Activated CD4-positive, alpha-beta T cell treated with anti-CD3 and anti-CD28 coated beads for 36 hours (primary cell): Measurements from ENCODE around the gene QRICH1. TPM values are rescaled to one million over a fixed set of nuclear protein-coding genes. Genes with fewer than 3 reads are reported as not detected.

Experiments
- ATAC-seq: fragments of 200-7000 bp; cut with Tn5 transposase; one replicate; pipeline ENCODE4 v1.10.0; 2021; ENCODE audit warnings: mild to moderate bottlenecking, moderate library complexity
- CTCF ChIA-PET: fragments of 350-600 bp; sonication (Branson Sonifier 250); formaldehyde crosslinking; loops from one replicate; lab custom pipeline; 2021; ENCODE audit warnings: antibody characterized with exemption; lab: Charles Lee
- POLR2A ChIA-PET: fragments of 350-600 bp; sonication (Branson Sonifier 250); formaldehyde crosslinking; loops from one replicate; lab custom pipeline; 2021; ENCODE audit warnings: antibody characterized with exemption, inconsistent platforms; lab: Charles Lee
- DNase-seq: peaks from one replicate; pipeline ENCODE4 v3.0.0-alpha.2; 2020
- H3K27ac Mint-ChIP-seq: one replicate; pipeline ENCODE4 v1.8.0; 2021; ENCODE audit warnings: mixed read lengths
- H3K27me3 Mint-ChIP-seq: one replicate; pipeline ENCODE4 v1.8.0; 2021; ENCODE audit warnings: mixed read lengths
- H3K36me3 Mint-ChIP-seq: one replicate; pipeline ENCODE4 v1.8.0; 2021; ENCODE audit warnings: low read depth, mixed read lengths
- H3K4me1 Mint-ChIP-seq: one replicate; pipeline ENCODE4 v1.8.0; 2021; ENCODE audit warnings: mixed read lengths
- H3K4me3 Mint-ChIP-seq: one replicate; pipeline ENCODE4 v1.8.0; 2021; ENCODE audit warnings: mild to moderate bottlenecking, moderate library complexity, mixed read lengths
- H3K9me3 Mint-ChIP-seq: one replicate; pipeline ENCODE4 v1.8.0; 2021; ENCODE audit warnings: low read depth, mixed read lengths
- intact Hi-C, 2 experiments: fragments of 100-400 bp; cut with DNase I in 1 of 2; cut with micrococcal nuclease in 1 of 2; formaldehyde crosslinking; loops; one replicate each; pipeline versions ENCODE4 v1.14.2 to v1.15.1; 2022 to 2024; cut with DNase I, micrococcal nuclease
- total RNA-seq, 2 experiments: library from RNA; stranded (reverse); gene quantifications; one replicate each; pipeline ENCODE4 v1.2.3, GENCODE V29; 2021

QRICH1 gene
- total RNA-seq, 2 experiments from 2014 or later, result 119 to 171 TPM

DNA sequence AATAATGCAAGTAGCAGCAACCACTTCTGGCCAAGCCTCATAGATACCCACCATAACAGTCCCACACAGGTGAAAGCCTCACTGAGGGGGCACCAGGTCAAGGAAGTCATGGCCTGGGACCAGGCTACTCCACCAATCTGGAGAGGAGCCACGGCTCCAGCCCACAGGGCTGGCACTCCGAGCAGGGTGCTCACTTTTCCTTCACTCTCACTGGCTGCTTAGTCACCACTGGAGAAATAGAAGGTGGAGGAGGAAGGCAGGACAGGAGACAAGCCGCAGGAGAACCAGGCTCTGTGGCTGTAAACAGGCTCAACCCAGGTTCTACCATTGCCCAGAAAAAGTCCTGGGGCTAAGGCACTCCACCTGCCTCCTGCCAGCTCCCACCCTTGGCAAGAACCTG is 25.6 kb upstream of the QRICH1 start:
- ChIA-PET POLR2A (no interaction called here), CTCF (interaction anchor here (1.1 to 3.3 kb wide), 3 partner anchors 14 to 98 kb away, joined by 3 to 26 read pairs (median 7); partner anchors contain the start of genes NDUFAF3 and QRICH1)
- H3K27ac Mint-ChIP-seq, result no peak overlapping the region
- intact Hi-C loops, result no loop called here
- no peaks in the 10 kb centered on the region for H3K27me3 Mint-ChIP-seq
- no peak for DNase-seq
- no peaks in the 10 kb centered on the region for H3K9me3 Mint-ChIP-seq
- peaks cover 27% of the 10 kb centered on the region for H3K36me3 Mint-ChIP-seq
- ATAC-seq, result no peak
- peak overlapping the region; percentile 87 for H3K4me3 Mint-ChIP-seq
- peaks cover 19% of the 10 kb centered on the region for H3K4me1 Mint-ChIP-seq

DNA sequence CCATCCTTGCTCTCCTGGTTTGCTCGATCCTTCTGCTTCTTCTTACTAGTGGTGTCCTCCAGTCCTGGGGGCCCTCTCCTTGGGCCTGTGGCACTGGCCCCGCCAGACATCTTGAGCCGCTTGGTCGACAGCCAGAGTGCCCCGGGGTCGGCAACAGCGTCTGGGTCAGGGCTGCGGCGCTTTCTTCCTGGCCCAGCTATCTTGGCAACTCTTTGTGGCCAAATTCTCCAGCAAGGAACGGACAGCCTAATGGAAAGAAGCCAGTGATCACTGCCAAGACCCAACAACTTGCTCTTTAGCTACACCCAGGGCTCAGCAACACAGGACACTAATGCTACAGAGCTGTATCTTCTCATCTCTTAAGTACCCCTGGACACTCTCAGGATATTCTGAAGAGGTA is 25.2 kb upstream of the QRICH1 start:
- intact Hi-C loops, result no loop called here
- Mint-ChIP-seq H3K4me3 (peak overlapping the region; percentile 87), H3K27me3 (no peaks in the 10 kb centered on the region), H3K36me3 (peaks cover 28% of the 10 kb centered on the region), H3K9me3 (no peaks in the 10 kb centered on the region), H3K4me1 (peaks cover 19% of the 10 kb centered on the region), H3K27ac (no peak overlapping the region)
- ATAC-seq, result no peak
- ChIA-PET CTCF (interaction anchor here (1.1 to 3.3 kb wide), 3 partner anchors 13 to 97 kb away, joined by 3 to 26 read pairs (median 7); partner anchors contain the start of genes NDUFAF3 and QRICH1), POLR2A (interaction anchor here (0.7 kb wide), 1 partner anchor 16 kb away, joined by 4 read pairs; no protein-coding TSS in a partner anchor)
- DNase-seq, result no peak

DNA sequence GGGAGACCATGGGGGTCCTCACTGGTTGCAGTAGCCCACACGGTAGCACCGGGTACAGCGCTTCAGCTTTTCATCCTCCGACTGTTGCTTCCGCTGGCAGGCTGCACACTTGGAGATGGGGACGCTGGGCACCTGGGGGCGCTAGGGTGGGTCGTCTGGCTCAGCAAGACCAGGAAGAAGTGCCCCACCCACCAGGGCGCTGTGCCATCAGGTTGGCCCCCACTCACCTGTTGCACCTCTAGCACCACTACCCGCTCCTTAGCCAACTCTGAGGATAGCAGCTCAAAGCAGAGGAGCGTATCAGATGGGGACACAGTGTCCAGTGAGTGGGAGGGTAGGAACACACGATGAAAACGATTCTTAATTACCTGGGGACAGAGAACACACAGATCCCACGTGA is 18.4 kb upstream of the QRICH1 start:
- no peaks in the 10 kb centered on the region for H3K27me3 Mint-ChIP-seq
- no peak overlapping the region for H3K4me3 Mint-ChIP-seq
- intact Hi-C loops, result no loop called here
- no peak overlapping the region for H3K27ac Mint-ChIP-seq
- CTCF ChIA-PET, result interaction anchor here (0.6 kb wide), 1 partner anchor 19 kb away, joined by 3 read pairs; the partner anchor contains the start of gene QRICH1
- H3K36me3 Mint-ChIP-seq, result peaks cover 33% of the 10 kb centered on the region
- no peaks in the 10 kb centered on the region for H3K9me3 Mint-ChIP-seq
- H3K4me1 Mint-ChIP-seq, result no peaks in the 10 kb centered on the region
- DNase-seq, result no peak
- ATAC-seq, result no peak
- POLR2A ChIA-PET, result no interaction called here

DNA sequence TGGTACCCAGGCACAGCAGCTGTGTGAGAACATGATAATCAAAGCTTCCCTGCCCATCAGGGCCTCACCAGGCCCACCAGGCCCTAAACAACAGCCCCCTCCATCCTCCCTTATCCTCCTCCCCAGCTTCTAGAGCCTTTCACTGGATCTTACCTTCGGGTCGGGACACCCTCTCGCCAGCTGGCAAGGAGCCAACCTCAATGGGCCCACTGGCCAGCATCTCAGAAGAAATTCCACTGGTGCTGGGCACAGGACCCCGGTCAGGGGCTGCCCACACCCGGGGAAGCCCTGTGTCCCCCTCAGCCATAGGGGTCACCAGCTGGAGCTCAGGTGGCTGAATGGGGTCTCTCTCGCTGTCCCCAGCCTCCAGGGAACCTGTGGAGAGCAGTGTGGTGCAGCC is 17.5 kb upstream of the QRICH1 start:
- POLR2A ChIA-PET, result interaction anchor here (0.6 kb wide), 1 partner anchor 274 kb away, joined by 3 read pairs; no protein-coding TSS in a partner anchor
- ATAC-seq (no peak), DNase-seq (no peak)
- Mint-ChIP-seq H3K4me1 (no peaks in the 10 kb centered on the region), H3K27ac (no peak overlapping the region), H3K4me3 (no peak overlapping the region), H3K36me3 (peaks cover 31% of the 10 kb centered on the region), H3K9me3 (no peaks in the 10 kb centered on the region), H3K27me3 (no peaks in the 10 kb centered on the region)
- intact Hi-C loops, result no loop called here
- CTCF ChIA-PET, result interaction anchor here (0.6 to 0.8 kb wide), 2 partner anchors 15 to 18 kb away, joined by 3 read pairs; partner anchors contain the start of gene QRICH1

DNA sequence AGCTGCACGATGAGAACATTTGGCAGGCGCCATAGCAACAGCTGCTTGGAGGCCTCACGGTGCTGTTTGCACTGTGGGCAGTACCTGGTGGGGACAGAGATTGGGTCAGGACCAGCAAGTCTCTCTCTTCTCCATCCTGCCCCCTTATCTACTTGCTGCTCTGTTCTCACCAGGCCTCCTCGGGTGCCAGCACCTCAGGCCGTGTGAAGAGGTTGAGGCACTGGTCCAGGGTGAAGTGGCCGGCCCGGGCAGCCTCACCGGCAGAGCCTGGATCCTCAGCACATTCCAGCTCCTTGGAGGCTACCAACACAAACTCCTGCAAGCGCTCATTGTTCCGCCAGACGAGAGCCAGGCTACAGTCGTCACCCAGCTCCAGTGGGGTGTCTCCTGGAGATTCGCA is 16.9 kb upstream of the QRICH1 start:
- DNase-seq (no peak), ATAC-seq (no peak)
- Mint-ChIP-seq H3K4me1 (peaks cover 1% of the 10 kb centered on the region), H3K9me3 (no peaks in the 10 kb centered on the region), H3K4me3 (no peak overlapping the region), H3K27me3 (no peaks in the 10 kb centered on the region), H3K36me3 (peaks cover 26% of the 10 kb centered on the region), H3K27ac (no peak overlapping the region)
- ChIA-PET POLR2A (interaction anchor here (0.6 kb wide), 1 partner anchor 274 kb away, joined by 3 read pairs; no protein-coding TSS in a partner anchor), CTCF (interaction anchor here (0.8 kb wide), 1 partner anchor 15 kb away, joined by 3 read pairs; no protein-coding TSS in a partner anchor)
- intact Hi-C loops, result no loop called here

DNA sequence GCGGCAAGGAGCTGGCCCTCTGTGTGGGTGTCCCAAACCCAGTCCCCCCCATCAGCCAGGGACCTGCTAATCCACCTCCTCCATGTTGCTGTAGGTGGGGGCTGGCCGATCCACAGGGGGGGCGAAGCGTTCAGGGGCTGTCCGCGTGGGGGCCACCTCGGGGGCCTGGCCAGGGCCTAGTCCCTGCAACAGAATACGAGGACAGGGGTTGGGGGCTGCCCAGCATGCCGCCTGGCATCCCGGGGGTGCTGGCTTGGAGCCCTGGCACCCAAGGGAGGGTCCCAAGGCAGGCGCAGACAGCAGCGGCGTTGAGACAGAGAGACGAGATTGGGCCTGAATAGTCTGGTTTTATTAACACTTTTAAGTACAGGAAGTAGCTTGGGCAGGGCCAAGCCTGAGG is 14.5 kb upstream of the QRICH1 start:
- Mint-ChIP-seq H3K4me1 (peaks cover 19% of the 10 kb centered on the region), H3K9me3 (no peaks in the 10 kb centered on the region), H3K36me3 (peaks cover 15% of the 10 kb centered on the region), H3K27me3 (no peaks in the 10 kb centered on the region), H3K4me3 (no peak overlapping the region), H3K27ac (no peak overlapping the region)
- POLR2A ChIA-PET, result interaction anchor here (0.6 to 1.1 kb wide), 2 partner anchors 12 to 17 kb away, joined by 4 to 12 read pairs; partner anchors contain the start of gene USP19
- ATAC-seq (no peak), DNase-seq (no peak)
- CTCF ChIA-PET, result interaction anchor here (0.7 kb wide), 1 partner anchor 481 kb away, joined by 4 read pairs; no protein-coding TSS in a partner anchor
- intact Hi-C loops, result no loop called here

DNA sequence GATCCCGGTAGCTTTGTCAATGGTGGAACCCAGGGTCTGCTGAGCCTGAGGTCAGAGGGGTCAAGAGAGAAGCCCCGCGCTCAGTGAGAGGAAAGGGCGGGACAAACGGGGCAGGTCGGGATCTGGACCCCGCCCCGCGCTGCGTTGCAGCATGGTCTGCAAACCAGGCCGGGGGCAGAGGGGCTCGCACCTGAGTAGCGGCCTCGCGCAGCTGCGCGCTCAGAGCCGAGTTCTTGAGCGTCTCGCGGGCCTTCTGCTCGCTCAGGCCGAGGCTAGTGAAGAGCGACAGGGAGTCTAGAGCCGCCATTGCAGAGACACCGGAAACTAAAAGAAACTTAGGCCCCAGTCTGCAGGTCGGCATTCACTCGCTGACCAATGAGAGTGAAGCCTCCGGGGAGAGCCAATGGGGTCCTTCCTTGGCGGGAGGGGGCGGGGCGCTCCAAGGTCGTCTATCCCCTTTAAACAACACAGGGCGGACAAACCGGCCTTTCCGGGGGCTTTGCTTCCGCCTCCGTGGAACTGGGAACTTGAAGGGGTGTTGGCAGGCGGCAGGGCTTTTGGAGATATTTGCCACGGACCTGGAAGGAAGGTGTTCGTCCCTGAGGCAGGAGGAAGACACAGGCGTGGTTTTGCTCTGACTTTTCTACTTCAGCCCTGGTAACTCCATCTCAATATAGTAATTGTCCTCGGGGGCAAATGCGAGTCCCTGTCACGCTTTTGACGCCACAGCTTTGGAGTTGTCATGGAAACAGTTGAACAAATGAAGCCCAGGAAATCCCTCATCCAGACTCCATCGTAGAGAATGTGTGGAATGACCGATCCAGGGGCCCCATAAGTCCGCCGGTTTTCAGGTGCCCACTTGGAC is 10.8 kb upstream of the QRICH1 start, which contains the start of gene QARS1:
TSS of gene QARS1 (minus strand) at position 331 of the 865 bp plus-strand sequence. CDS start at position 307, 24 bp downstream.
- ATAC-seq (peak; percentile 100), DNase-seq (peak; percentile 94)
- Mint-ChIP-seq H3K27ac (peak within 1 kb of the TSS; percentile 96), H3K36me3 (peaks cover 24% of the 10 kb centered on the region), H3K4me3 (peak within 1 kb of the TSS; percentile 96), H3K4me1 (peaks cover 21% of the 10 kb centered on the region), H3K27me3 (no peaks in the 10 kb centered on the region), H3K9me3 (no peaks in the 10 kb centered on the region)
- intact Hi-C loops, result loop anchor here (1.0 to 2.0 kb wide), 7 partner anchors 10 to 366 kb away; partner anchors contain the start of genes QRICH1 (in 2 of the 2), USP19 (in 2 of the 2), CCDC71 (in 1 of the 2) and DAG1 (in 1 of the 2)
- ChIA-PET POLR2A (interaction anchor here (0.6 kb wide), 1 partner anchor 11 kb away, joined by 3 read pairs; the partner anchor contains the start of gene QRICH1), CTCF (interaction anchor here (0.6 to 1.8 kb wide), 5 partner anchors 10 to 1523 kb away, joined by 3 to 13 read pairs (median 4); partner anchors contain the start of genes QRICH1 and USP19)

DNA sequence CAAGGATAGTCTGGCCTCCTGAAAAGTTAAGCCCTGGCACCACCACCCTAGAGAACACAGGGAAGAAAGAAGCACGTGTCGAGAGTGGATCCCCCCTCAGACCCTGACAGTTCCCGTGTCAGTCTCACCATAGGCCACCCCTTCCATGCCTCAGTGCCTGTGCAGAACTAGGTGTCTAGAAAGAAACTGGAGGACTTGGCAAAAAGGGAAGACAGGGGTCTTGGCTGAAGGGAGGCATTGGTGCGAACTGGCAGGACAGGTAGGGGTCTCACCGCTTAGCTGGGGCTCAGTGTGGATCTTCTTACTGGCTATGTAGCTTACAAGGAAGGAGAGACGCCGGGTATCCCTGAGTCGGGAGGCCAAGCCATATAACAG is 10.2 kb upstream of the QRICH1 start:
- Mint-ChIP-seq H3K27ac (peak overlapping the region; percentile 96), H3K9me3 (no peaks in the 10 kb centered on the region), H3K27me3 (no peaks in the 10 kb centered on the region), H3K4me1 (peaks cover 21% of the 10 kb centered on the region), H3K4me3 (peak overlapping the region; percentile 96), H3K36me3 (peaks cover 25% of the 10 kb centered on the region)
- intact Hi-C loops, result loop anchor here (1.0 to 2.0 kb wide), 7 partner anchors 10 to 366 kb away; partner anchors contain the start of genes QRICH1 (in 2 of the 2), USP19 (in 2 of the 2), CCDC71 (in 1 of the 2) and DAG1 (in 1 of the 2)
- no peak for ATAC-seq
- no peak for DNase-seq
- ChIA-PET POLR2A (no interaction called here), CTCF (interaction anchor here (0.6 to 1.8 kb wide), 3 partner anchors 10 to 1524 kb away, joined by 3 to 13 read pairs (median 3); partner anchors contain the start of gene QRICH1)

DNA sequence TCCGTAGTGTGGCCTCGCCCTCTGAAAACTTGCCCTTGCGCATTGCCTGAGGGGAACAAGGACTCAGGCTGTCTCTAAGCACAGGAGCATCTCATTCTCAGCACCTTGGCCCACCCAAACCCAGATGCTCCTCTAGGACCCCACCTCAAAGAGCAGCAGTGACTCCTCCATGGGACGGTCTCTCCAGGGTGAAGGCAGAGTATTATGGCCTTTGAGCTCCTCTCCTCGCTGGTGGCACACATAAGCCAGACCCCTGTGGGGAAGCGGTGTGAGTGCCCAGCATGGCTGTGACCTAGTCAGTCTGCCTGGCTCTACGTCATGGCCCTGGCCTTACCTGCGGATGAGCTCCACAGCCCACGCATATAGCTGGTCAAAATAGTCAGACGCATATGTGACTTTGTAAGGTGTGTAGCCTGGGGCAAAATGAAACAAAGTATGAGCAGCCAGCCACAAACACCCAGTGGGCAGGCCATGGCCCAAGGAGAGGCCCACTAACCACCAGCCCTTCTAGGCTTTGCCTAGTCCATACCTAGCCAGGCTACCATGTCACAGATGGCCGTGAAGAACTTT is 6.3 kb upstream of the QRICH1 start:
- no peak overlapping the region for H3K4me3 Mint-ChIP-seq
- ChIA-PET POLR2A (no interaction called here), CTCF (interaction anchor here (0.7 kb wide), 1 partner anchor 111 kb away, joined by 3 read pairs; no protein-coding TSS in a partner anchor)
- H3K36me3 Mint-ChIP-seq, result peaks cover 35% of the 10 kb centered on the region
- intact Hi-C loops, result no loop called here
- ATAC-seq (no peak), DNase-seq (no peak)
- H3K9me3 Mint-ChIP-seq, result no peaks in the 10 kb centered on the region
- H3K27me3 Mint-ChIP-seq, result no peaks in the 10 kb centered on the region
- H3K4me1 Mint-ChIP-seq, result peaks cover 17% of the 10 kb centered on the region
- no peak overlapping the region for H3K27ac Mint-ChIP-seq

DNA sequence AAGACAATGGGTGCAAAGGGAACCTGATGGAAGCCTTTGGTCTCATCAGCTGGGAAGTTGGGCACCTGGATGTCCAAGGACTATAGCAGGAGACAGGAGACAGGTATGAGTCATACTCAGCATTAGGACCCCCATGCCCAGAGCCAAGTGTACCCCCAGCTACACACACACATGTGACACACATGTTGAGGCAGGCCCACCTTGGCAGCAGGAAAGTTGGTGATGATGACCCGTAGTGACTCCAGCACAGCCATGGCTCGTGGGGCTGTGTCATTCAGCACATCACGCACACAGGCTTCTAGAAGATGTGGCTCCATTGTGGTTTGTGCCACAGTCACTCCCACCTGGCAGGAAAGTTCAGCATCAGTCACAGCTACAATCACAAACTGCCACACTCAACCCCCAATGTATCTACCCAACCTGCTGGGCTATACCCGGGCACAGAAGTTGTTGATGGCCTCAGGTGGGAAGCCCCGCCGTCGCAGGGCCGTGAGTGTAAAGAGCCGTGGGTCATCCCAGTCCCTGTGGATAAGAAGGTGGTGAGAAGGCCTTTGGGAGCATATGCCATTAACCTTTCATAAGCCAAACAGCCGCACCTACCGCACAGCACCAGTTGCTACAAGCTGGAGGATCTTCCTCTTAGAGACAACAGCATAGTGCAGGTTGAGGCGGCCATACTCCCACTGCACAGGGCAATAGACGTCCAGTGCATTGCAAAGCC is 5.2 kb upstream of the QRICH1 start:
- H3K27ac Mint-ChIP-seq, result no peak overlapping the region

More for the DNA sequence above, 5.2 kb upstream of the QRICH1 start:
- intact Hi-C loops, result loop anchor here in 1 of 2 experiments (10.0 kb wide), 1 partner anchor 184 kb away; the partner anchor contains the start of gene ARIH2
- CTCF ChIA-PET, result no interaction called here
- H3K27me3 Mint-ChIP-seq, result no peaks in the 10 kb centered on the region
- POLR2A ChIA-PET, result no interaction called here
- H3K4me1 Mint-ChIP-seq, result peaks cover 16% of the 10 kb centered on the region
- H3K9me3 Mint-ChIP-seq, result no peaks in the 10 kb centered on the region
- peaks cover 35% of the 10 kb centered on the region for H3K36me3 Mint-ChIP-seq
- DNase-seq (no peak), ATAC-seq (no peak)
- H3K4me3 Mint-ChIP-seq, result no peak overlapping the region
